H1 (cell line): Measurements from ENCODE around the gene SP5. TPM values are rescaled to one million over a fixed set of nuclear protein-coding genes. Genes with fewer than 3 reads are reported as not detected.

Experiments
- CHD7 ChIP-seq: fragments of 300-600 bp; sonication (generic); IDR thresholded peaks from 2 replicates; pipeline ENCODE4 v1.7.1; 2012; ENCODE audit warnings: low read length, moderate library complexity, mild to moderate bottlenecking, inconsistent platforms; ENCODE audit not compliant: insufficient replicate concordance
- POLR2AphosphoS5 ChIP-seq: IDR thresholded peaks from 2 replicates; pipeline ENCODE4 v1.6.1; 2011; ENCODE audit warnings: low read depth, low read length
- polyA plus RNA-seq, 7 experiments: library from polyadenylated mRNA; depleted of rRNA in 3 of 7; stranded (reverse) in 5 of 7; unstranded in 2 of 7; fragments of >200 nt in 5 of 7; fragments of 200-250 nt in 2 of 7; gene quantifications; 1 replicate in 5 of 7; 2 replicates in 1 of 7; 4 replicates in 1 of 7; pipeline versions ENCODE4 v1.2.1 to v1.2.3, GENCODE V29; 2011 to 2013; ENCODE audit warnings: missing spikeins in 2 of 7, mixed read lengths in 2 of 7
- total RNA-seq: library from RNA; stranded (reverse); fragmentation: NEBNext Ultra II Directional; extraction: Animal tissue kit (Norgen Biotek cat#: 25700); gene quantifications from 2 replicates; pipeline ENCODE4 v1.2.1, GENCODE V29; 2021

The SP5 gene
- total and polyA plus RNA-seq, 2 of the 8 experiments (the other 6 are each of a cell fraction or from before 2014, with no cell fraction given) = 0.17 TPM; not detected in 1

GRCh38 chr2:170690640-170691039, 24.5 kb upstream of the SP5 start (continued):
- TF ChIP-seq CHD7 (no peak), POLR2AphosphoS5 (no peak)
- TF ChIP-seq, all 59 proteins: peak for 0
